ENCODE data around the gene ANK3.

- TF ChIP-seq CTCF (IDR thresholded peaks at IDR 0.05; ENCODE audit: extremely low read depth in 1 of 2, insufficient read depth in 1 of 2, low read depth in 1 of 2, low read length in 2 of 2) (no peak), POLR2A (IDR thresholded peaks at IDR 0.05; ENCODE audit: low read depth, low read length) (no peak), POLR2AphosphoS5 (IDR thresholded peaks at IDR 0.05; ENCODE audit: insufficient read depth, low read depth, low read length) (no peak), EZH2 (IDR thresholded peaks at IDR 0.05; ENCODE audit: borderline replicate concordance, low read depth, low read length, severe bottlenecking) (no peak), MAX (IDR thresholded peaks at IDR 0.05; ENCODE audit: insufficient read depth, insufficient read length) (no peak), MYC (IDR thresholded peaks at IDR 0.05; ENCODE audit: low read depth, low read length) (no peak), FOS (IDR thresholded peaks at IDR 0.05; ENCODE audit: borderline replicate concordance, insufficient read depth, low read length) (no peak), JUN (IDR thresholded peaks at IDR 0.05; ENCODE audit: borderline replicate concordance, insufficient read depth, insufficient read length, low read depth) (no peak)
Measured at GRCh38 chr10:60028081-60028480, 361.6 kb downstream of the ANK3 start.
